ENCODE data around the gene VASP.

GRCh38 chr19:45547211-45547770 is 40.0 kb downstream of the VASP start:
- TF ChIP-seq POLR2A (IDR thresholded peaks at IDR 0.05; ENCODE audit: low read depth, low read length) (no peak), CTCF (IDR thresholded peaks at IDR 0.05; ENCODE audit: extremely low read depth in 1 of 2, insufficient read depth in 1 of 2, low read depth in 1 of 2, low read length in 2 of 2) (no peak), JUN (IDR thresholded peaks at IDR 0.05; ENCODE audit: borderline replicate concordance, insufficient read depth, insufficient read length, low read depth) (no peak)
